Stomach (tissue), 9 donors: ENCODE measurements around the gene MS4A2. TPM values are rescaled to one million over a fixed set of nuclear protein-coding genes. Genes with fewer than 3 reads are reported as not detected.

Experiments
- DNase-seq, 2 donors: peaks; one replicate each; pipeline versions ENCODE4 v3.0.0 to v3.0.0-alpha.2; 2013 to 2019
- H3K27ac ChIP-seq, 5 donors: fragments of 200-600 bp in 4 of 5; sonication (generic) in 4 of 5; one replicate each; pipeline ENCODE4 v1.5.1; 2013 to 2019; ENCODE audit warnings: mild to moderate bottlenecking in 1 of 5, moderate library complexity in 1 of 5
- H3K27me3 ChIP-seq, 3 donors: fragments of 200-600 bp; sonication (generic); one replicate each; pipeline ENCODE4 v1.5.1; 2017 to 2019; ENCODE audit warnings: mixed run types in 1 of 3
- H3K36me3 ChIP-seq, 4 donors: fragments of 200-600 bp; sonication (generic); 1 replicate in 3 of 4; 2 replicates in 1 of 4; pipeline ENCODE4 v1.5.1; 2016 to 2019
- H3K4me1 ChIP-seq, 4 donors: fragments of 200-600 bp; sonication (generic); one replicate each; pipeline ENCODE4 v1.5.1; 2016 to 2019
- H3K4me3 ChIP-seq, 4 donors: fragments of 200-600 bp; sonication (generic) in 3 of 4; one replicate each; pipeline ENCODE4 v1.5.1; 2016 to 2019; ENCODE audit warnings: mild to moderate bottlenecking in 1 of 4
- H3K9me3 ChIP-seq, 4 donors: fragments of 200-600 bp; sonication (generic); one replicate each; pipeline ENCODE4 v1.5.1; 2016 to 2019
- EP300 ChIP-seq: sonication (generic); formaldehyde crosslinking; IDR thresholded peaks from one replicate; pipeline ENCODE4 v1.6.1; 2017; ENCODE audit warnings: antibody characterized with exemption
- POLR2A ChIP-seq, 4 donors: fragments of 450-650 bp; IDR thresholded peaks; one replicate each; pipeline ENCODE4 v1.6.1; 2016; ENCODE audit warnings: antibody characterized with exemption in 4 of 4, control low read depth in 2 of 4, mild to moderate bottlenecking in 1 of 4, moderate library complexity in 1 of 4
- POLR2AphosphoS5 ChIP-seq, 3 donors: sonication (generic); formaldehyde crosslinking; IDR thresholded peaks; one replicate each; pipeline ENCODE4 v1.6.1; 2016; ENCODE audit warnings: antibody characterized with exemption in 3 of 3
- WGBS, 5 donors: extraction: QIAGEN DNeasy Blood & Tissue Kit in 3 of 5; methylation state at CpG; one replicate each; pipeline versions ENCODE4 v1.1.5 to v1.1.7; 2013 to 2018; 5-methylcytosine and 5-hydroxymethylcytosine counted together
- intact Hi-C: fragments of 100-400 bp; cut with DNase I; formaldehyde crosslinking; loops from one replicate; pipeline ENCODE4 v1.15.1; 2023; ENCODE audit warnings: low total_unique reads
- polyA plus RNA-seq, 3 donors: library from polyadenylated mRNA; stranded (reverse); fragments of 200-250 nt; gene quantifications; one replicate each; pipeline ENCODE4 v1.2.3, GENCODE V29; 2013
- total RNA-seq, 5 donors: library from RNA; depleted of rRNA; stranded (reverse); fragments of >200 nt; gene quantifications; one replicate each; pipeline versions ENCODE4 v1.1.0 to v1.2.3, GENCODE V29; 2014 to 2016
- TF ChIP-seq, protein P1 (sequence below), 7 experiments: fragments of 450-650 bp in 4 of 7; fragments of 200-600 bp in 3 of 7; sonication (generic) in 3 of 7; IDR thresholded peaks; one replicate each; pipeline ENCODE4 v1.5.1; 2016 to 2019; ENCODE audit warnings: antibody characterized with exemption in 7 of 7, control low read depth in 2 of 7, mild to moderate bottlenecking in 1 of 7
- donor health status: healthy with polysubstance abuse.
- donor health status: Bipolar disorder and iron deficiency.
- donor health status: healthy.

MS4A2 gene
- total and polyA plus RNA-seq, 8 donors = 0.23 to 7.9 (median 1.4) TPM; not detected in 2

DNA sequence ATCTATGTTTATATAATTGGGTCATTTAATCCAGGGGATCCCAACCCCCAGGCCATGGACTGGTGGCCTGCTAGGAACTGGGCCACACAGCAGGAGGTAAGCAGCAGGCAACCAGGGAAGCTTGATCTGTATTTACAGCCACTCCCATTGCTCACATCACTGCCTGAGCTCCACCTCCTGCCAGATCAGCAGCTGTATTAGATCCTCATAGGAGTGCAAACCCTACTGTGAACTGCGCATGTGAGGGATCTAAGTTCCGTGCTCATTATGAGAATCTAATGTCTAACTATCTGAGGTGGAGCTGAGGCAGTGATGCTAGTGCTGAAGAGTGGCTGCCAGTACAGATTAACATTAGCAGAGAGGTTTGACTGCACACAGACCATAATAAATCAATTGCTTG, 32.8 kb downstream of the MS4A2 start:
- Histone ChIP-seq H3K4me3 (no peak overlapping the region), H3K27me3 (no peaks in the 10 kb centered on the region), H3K27ac (no peak overlapping the region), H3K9me3 (no peaks in the 10 kb centered on the region), H3K36me3 (no peaks in the 10 kb centered on the region), H3K4me1 (no peaks in the 10 kb centered on the region)
- peak in 1 of 2 donors; percentile 71 for DNase-seq
- TF ChIP-seq POLR2A (IDR thresholded peaks at IDR 0.05) (no peak), POLR2AphosphoS5 (IDR thresholded peaks at IDR 0.05) (no peak)
- 42 to 64% (median 56%) methylated on average over 2 of the region's 2 CpGs for WGBS, 5 donors
- intact Hi-C loops = no loop called here

DNA sequence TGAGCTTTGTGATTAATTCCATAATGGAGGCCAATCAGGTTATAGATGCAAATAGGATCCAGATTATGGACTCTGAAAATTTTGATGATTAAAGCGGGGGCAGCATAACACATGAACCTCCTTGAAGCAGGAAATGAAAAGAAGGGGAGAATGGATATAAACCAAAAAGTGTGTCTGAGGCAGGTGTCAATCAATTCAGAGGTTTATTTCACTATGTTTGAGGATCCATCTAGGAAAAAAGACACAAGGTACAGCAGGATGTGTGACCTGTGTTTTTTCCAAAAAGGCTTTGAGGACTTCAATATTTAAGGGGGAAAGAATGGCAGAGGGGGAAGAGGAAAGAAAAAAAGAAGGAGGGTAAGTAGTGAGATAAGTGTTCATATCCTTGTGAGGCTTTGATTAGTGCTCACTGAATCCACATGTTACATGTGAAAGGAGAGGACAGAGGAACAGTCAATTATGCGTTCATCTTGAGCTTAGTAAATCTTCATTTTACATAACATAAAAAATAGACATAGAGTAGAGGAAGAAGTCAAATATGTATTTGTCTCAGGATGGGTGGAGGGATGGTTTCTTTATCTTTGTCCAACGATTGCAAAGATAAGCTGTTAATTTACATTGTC, 34.1 kb downstream of the MS4A2 start:
- no peak for DNase-seq
- WGBS, 5 donors = 68 to 76% (median 72%) methylated on average over 3 of the region's 3 CpGs
- Histone ChIP-seq H3K4me1 (no peaks in the 10 kb centered on the region), H3K4me3 (no peak overlapping the region), H3K27ac (no peak overlapping the region), H3K27me3 (no peaks in the 10 kb centered on the region), H3K36me3 (no peaks in the 10 kb centered on the region), H3K9me3 (no peaks in the 10 kb centered on the region)
- intact Hi-C loops = no loop called here
- TF ChIP-seq, protein P1, sequence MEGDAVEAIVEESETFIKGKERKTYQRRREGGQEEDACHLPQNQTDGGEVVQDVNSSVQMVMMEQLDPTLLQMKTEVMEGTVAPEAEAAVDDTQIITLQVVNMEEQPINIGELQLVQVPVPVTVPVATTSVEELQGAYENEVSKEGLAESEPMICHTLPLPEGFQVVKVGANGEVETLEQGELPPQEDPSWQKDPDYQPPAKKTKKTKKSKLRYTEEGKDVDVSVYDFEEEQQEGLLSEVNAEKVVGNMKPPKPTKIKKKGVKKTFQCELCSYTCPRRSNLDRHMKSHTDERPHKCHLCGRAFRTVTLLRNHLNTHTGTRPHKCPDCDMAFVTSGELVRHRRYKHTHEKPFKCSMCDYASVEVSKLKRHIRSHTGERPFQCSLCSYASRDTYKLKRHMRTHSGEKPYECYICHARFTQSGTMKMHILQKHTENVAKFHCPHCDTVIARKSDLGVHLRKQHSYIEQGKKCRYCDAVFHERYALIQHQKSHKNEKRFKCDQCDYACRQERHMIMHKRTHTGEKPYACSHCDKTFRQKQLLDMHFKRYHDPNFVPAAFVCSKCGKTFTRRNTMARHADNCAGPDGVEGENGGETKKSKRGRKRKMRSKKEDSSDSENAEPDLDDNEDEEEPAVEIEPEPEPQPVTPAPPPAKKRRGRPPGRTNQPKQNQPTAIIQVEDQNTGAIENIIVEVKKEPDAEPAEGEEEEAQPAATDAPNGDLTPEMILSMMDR (IDR thresholded peaks at IDR 0.05) = no peak
- TF ChIP-seq POLR2A (IDR thresholded peaks at IDR 0.05) (no peak), EP300 (no peak), POLR2AphosphoS5 (IDR thresholded peaks at IDR 0.05) (no peak)

DNA sequence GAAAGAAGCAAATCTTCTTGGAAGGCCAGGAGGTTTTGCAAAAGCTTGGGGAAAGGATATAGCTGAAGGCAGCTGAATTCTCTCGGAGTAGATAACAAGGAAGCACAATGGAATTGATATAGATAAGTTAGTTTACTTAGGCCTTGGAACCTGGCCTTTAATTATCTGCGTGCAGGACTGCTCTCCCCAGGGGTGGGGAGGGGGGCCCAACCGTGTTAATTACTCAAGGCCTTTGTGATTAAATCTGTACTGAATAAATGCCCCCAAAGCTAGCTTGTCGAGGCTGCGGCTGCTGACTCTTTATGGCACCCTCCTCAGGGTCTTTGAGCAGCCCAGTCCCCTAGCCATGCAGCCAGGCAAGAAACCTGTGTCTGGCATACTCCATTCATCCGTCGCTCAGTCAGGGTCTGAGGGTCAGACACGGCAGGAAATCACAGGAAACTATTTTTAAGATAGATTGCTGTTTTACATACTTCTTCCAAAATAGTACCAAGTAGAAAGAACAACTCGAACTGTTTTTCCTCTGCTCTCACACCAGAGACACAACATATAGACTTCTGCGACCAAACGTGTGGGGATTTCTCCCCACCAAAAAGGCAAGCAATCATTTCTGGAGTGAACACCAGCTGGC, 36.5 kb downstream of the MS4A2 start:
- 60 to 65% (median 62%) methylated on average over 11 of the region's 11 CpGs for WGBS, 5 donors
- H3K9me3 ChIP-seq = no peaks in the 10 kb centered on the region
- no peaks in the 10 kb centered on the region for H3K4me1 ChIP-seq
- no peak for DNase-seq
- no peak for TF ChIP-seq POLR2AphosphoS5 (IDR thresholded peaks at IDR 0.05)
- TF ChIP-seq, protein P1 (IDR thresholded peaks at IDR 0.05) = no peak
- no peak for TF ChIP-seq EP300
- no peak for TF ChIP-seq POLR2A (IDR thresholded peaks at IDR 0.05)
- no peaks in the 10 kb centered on the region for H3K27me3 ChIP-seq
- H3K36me3 ChIP-seq = no peaks in the 10 kb centered on the region
- intact Hi-C loops = no loop called here
- no peak overlapping the region for H3K27ac ChIP-seq
- no peak overlapping the region for H3K4me3 ChIP-seq

DNA sequence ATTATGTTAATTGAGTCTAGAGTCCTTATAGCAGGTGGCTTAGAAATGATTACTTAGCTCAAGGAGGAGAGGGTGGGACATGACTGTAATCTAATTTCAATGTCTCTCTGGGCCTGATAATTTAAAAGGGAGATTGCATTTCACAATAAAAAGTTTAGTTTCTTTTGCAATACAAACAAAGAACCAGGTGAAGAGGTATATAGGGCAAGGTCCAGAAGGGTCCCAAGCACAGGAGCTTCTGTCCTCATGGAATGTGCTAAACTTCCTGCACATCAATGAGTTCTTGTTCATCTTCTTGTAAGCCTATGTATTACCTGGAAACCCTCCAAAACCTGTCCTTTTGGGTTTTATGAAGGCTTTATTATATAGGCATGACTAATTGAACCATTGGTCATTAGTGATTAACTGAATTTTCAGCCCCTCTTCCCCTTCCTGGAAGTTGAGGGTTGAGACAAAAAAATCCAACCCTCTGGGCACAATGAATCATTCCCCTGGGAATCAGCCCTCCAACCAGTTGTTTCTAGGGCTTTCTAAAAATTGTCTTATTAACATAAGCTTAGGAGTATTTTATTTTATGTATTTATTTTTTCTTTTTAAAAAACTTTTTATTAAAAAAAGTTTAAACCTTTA, 37.6 kb downstream of the MS4A2 start:
- intact Hi-C loops = no loop called here
- Histone ChIP-seq H3K36me3 (no peaks in the 10 kb centered on the region), H3K27me3 (no peaks in the 10 kb centered on the region), H3K4me3 (no peak overlapping the region), H3K4me1 (peaks cover 0 to 3% (median 0%) of the 10 kb centered on the region in 4 donors), H3K9me3 (no peaks in the 10 kb centered on the region), H3K27ac (no peak overlapping the region)
- no peak for DNase-seq
- TF ChIP-seq, protein P1 (IDR thresholded peaks at IDR 0.05) = no peak
- TF ChIP-seq POLR2AphosphoS5 (IDR thresholded peaks at IDR 0.05) = no peak
- no peak for TF ChIP-seq EP300
